ENCODE data around the gene STON2.

DNA sequence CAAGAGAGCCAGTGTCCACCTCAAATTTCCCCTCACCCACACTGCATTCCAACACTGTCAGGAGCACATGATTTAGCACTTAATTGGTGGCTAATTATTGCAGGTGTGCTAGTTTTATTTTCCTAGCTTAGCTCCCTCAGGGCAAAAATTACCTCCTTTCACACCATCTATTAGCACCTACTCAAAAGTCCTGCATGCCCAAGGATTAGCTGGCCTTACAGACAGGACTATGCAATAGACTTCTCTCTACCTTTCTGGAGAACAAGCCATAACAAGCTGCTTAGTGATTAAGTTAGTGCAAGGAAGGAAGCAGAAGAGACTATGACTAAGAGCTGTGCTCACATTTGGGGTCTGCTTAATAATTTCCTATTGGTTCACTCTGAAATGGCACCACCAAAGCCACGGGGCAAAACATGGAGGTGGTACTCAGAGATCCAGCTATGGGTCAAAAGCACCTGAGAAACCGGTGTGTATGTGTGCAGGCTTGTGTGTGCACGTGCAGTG is 69.5 kb downstream of the STON2 start:
- TF ChIP-seq, protein P1, sequence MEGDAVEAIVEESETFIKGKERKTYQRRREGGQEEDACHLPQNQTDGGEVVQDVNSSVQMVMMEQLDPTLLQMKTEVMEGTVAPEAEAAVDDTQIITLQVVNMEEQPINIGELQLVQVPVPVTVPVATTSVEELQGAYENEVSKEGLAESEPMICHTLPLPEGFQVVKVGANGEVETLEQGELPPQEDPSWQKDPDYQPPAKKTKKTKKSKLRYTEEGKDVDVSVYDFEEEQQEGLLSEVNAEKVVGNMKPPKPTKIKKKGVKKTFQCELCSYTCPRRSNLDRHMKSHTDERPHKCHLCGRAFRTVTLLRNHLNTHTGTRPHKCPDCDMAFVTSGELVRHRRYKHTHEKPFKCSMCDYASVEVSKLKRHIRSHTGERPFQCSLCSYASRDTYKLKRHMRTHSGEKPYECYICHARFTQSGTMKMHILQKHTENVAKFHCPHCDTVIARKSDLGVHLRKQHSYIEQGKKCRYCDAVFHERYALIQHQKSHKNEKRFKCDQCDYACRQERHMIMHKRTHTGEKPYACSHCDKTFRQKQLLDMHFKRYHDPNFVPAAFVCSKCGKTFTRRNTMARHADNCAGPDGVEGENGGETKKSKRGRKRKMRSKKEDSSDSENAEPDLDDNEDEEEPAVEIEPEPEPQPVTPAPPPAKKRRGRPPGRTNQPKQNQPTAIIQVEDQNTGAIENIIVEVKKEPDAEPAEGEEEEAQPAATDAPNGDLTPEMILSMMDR (conservative IDR thresholded peaks at IDR 0.05; ENCODE audit: low read depth, low read length) = no peak
- no peak for TF ChIP-seq EZH2 (IDR thresholded peaks at IDR 0.05; ENCODE audit: borderline replicate concordance, low read depth, low read length, poor library complexity, severe bottlenecking)

Measured in A673 (cell line).